HUDEP-2 (cell line): ENCODE measurements around the gene TOMM6.
"Not testable (repeated sequence)": the region's sequence is repeated elsewhere in the genome, so short reads cannot be mapped to it uniquely, and the experiment has no call there.

Source experiments
- DNase-seq, 76 experiments: peaks; one replicate each; lab custom pipeline; 2025; ENCODE audit not compliant: unreplicated experiment in 76 of 76; lab: John Stamatoyannopoulos, UW

TOMM6 gene

GRCh38 chr6:41783106-41783780, 4.3 kb upstream of the TOMM6 start:
- no peak for DNase-seq

GRCh38 chr6:41784581-41785171, 2.8 kb upstream of the TOMM6 start:
- no peak for DNase-seq

GRCh38 chr6:41785254-41785653, 2.2 kb upstream of the TOMM6 start:
- DNase-seq, result no peak

- no peak for DNase-seq
Measured at GRCh38 chr6:41785689-41786450, 1.6 kb upstream of the TOMM6 start.

GRCh38 chr6:41786451-41787218, 859 bp upstream of the TOMM6 start:
- peak in 72 of 76 experiments; percentile 38 to 94 (median 82) for DNase-seq

- peak in 12 of 76 experiments; percentile 13 to 56 (median 36) for DNase-seq
Measured at GRCh38 chr6:41789390-41789724, 1.9 kb downstream of the TOMM6 start.

GRCh38 chr6:41790045-41790444, 2.6 kb downstream of the TOMM6 start:
- no peak for DNase-seq

GRCh38 chr6:41791305-41791704, 3.8 kb downstream of the TOMM6 start:
- DNase-seq, result no peak

GRCh38 chr6:41791984-41792383, 4.5 kb downstream of the TOMM6 start:
- DNase-seq, result no peak

- DNase-seq, result no peak
Measured at GRCh38 chr6:41796474-41796873, 9.0 kb downstream of the TOMM6 start.

- DNase-seq, result no peak
Measured at GRCh38 chr6:41798901-41799558, 11.5 kb downstream of the TOMM6 start.

GRCh38 chr6:41799559-41799911, 12.0 kb downstream of the TOMM6 start:
- no peak for DNase-seq

GRCh38 chr6:41801380-41801779, 13.9 kb downstream of the TOMM6 start:
- peak in 10 of 76 experiments; percentile 6 to 48 (median 18) for DNase-seq

- no peak for DNase-seq
Measured at GRCh38 chr6:41805830-41806774, 18.6 kb downstream of the TOMM6 start.

GRCh38 chr6:41811095-41811494, 23.6 kb downstream of the TOMM6 start:
- DNase-seq, result no peak

- not testable (repeated sequence) for DNase-seq
Measured at GRCh38 chr6:41811946-41812345, 24.5 kb downstream of the TOMM6 start.

- DNase-seq, result no peak
Measured at GRCh38 chr6:41813469-41813868, 26.0 kb downstream of the TOMM6 start.

- DNase-seq, result no peak
Measured at GRCh38 chr6:41813956-41814355, 26.5 kb downstream of the TOMM6 start.

GRCh38 chr6:41814629-41815028, 27.1 kb downstream of the TOMM6 start:
- DNase-seq, result no peak

- DNase-seq, result no peak
Measured at GRCh38 chr6:41815587-41815986, 28.1 kb downstream of the TOMM6 start.
